ENCODE data around the gene CD22.

CD22 gene

DNA sequence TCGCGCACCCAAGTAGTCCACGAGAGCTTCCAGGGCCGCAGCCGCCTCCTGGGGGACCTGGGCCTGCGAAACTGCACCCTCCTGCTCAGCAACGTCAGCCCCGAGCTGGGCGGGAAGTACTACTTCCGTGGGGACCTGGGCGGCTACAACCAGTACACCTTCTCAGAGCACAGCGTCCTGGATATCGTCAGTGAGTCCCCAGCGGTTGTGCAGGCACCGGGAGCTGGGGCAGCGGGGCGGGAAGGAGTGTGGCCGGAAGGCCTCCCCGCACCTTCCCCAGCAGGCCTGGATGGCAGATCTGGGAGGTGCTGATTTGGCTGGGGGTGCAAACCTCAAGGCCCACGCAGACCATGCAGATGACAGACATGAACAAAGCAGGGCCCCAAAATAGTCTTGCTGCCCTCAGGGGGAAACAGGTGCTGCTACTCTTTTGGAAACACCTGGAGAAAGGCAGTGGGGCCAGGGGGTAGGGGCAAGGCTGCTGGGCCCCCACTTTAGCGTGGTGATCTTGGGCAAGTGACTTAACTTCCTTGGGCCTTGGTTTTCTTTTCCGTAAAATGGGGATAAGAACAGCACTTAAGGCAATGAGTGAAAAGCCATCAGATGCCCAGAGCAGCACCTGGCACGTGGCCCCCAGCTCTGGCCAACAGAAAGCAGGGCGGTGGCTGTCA lies 33.1 kb upstream of the CD22 start:
- DNase-seq (ENCODE audit: low spot score), result peak; percentile 22

DNA sequence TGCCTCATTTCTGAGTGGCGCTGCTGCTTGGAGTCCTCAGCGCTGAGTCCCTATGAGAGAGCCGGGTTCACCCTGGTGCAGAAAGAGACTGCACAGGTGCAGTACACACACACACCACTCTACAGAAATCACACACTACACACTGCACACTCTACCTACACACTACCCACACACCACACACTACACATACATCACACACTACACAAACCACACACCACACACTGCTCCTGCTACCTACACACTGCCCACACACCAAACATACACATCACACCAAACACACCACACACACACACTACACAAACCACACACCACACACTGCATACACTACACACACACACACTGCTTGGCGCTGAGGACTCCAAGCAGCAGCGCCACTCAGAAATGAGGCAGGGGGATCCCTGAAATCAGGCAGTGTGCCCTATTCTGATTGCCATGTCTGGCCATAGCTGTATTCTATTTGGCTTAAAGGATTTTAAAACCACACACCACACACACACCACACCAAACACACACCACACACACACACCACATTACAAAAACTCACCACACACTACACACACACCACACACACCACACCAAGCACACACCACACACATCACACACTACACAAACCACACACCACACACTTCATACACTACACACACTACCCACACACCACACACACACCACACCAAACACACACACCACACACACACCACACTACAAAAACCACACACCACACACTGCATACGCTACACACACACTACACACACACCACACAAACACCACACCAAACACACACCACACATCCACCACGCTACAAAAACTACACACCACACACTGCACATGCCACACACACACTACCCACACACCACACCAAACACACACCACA lies 32.1 kb upstream of the CD22 start:
- DNase-seq (ENCODE audit: low spot score), result no peak

DNA sequence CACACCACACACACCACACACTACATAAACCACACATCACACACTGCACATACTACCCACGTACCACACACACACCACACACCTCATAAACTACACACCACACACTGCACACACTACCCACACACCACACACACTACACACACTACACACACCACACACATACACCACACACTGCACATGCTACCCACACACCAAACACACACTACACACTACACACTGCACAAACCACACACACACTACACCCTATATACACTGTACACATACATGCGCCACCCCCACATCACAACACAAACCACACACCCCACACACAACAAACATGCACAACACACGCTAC lies 31.5 kb upstream of the CD22 start:
- no peak for DNase-seq (ENCODE audit: low spot score)

- no peak for DNase-seq (ENCODE audit: low spot score)
Observed at GRCh38 chr19:35297922-35298321, 31.1 kb upstream of the CD22 start.

DNA sequence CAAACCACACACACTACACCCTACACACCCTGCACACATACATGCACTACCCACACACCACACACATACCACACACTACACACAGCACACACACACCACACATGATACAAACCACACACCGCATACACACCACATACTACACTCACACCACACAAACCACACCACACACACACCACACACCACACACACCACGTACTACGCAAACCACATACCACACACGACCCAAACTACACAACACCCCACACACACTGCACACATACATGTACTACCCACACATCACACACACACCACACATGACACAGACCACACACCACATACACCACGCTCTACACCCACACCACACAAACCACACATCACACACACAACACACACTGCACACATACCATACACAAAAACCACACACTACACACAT lies 30.4 kb upstream of the CD22 start:
- no peak for DNase-seq (ENCODE audit: low spot score)

GRCh38 chr19:35299523-35300338 lies 29.3 kb upstream of the CD22 start:
- no peak for DNase-seq (ENCODE audit: low spot score)

GRCh38 chr19:35300339-35300649 lies 28.7 kb upstream of the CD22 start:
- no peak for DNase-seq (ENCODE audit: low spot score)

DNA sequence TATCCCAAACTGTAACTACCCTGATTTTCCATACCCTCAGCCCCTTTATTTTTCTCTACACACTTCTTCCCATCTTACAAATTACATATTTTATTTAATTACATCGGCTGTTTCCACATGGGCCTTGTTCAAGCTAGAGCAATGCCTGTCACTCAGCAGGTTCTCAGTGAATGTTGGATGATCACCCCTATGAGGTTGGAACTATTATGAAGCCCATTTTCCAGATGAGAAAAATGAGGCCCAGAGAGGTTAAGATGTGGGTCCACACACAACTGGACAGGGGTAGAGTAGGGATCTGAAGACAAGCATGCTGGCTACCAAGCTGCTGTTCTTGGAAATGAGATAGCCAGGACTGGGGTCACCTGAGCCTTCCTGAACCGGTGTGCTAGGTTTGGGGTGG lies 27.0 kb upstream of the CD22 start:
- DNase-seq (ENCODE audit: low spot score), result no peak

GRCh38 chr19:35302446-35302845 lies 26.5 kb upstream of the CD22 start:
- no peak for DNase-seq (ENCODE audit: low spot score)

- DNase-seq (ENCODE audit: low spot score), result no peak
Observed at GRCh38 chr19:35303357-35303915, 25.6 kb upstream of the CD22 start.

GRCh38 chr19:35304036-35304435 lies 25.0 kb upstream of the CD22 start:
- DNase-seq (ENCODE audit: low spot score), result no peak

GRCh38 chr19:35305181-35305580 lies 23.8 kb upstream of the CD22 start:
- DNase-seq (ENCODE audit: low spot score), result no peak

- no peak for DNase-seq (ENCODE audit: low spot score)
Observed at GRCh38 chr19:35306473-35307246, 22.3 kb upstream of the CD22 start.

GRCh38 chr19:35307931-35308330 lies 21.1 kb upstream of the CD22 start:
- DNase-seq (ENCODE audit: low spot score), result no peak

- no peak for DNase-seq (ENCODE audit: low spot score)
Observed at GRCh38 chr19:35308910-35309309, 20.1 kb upstream of the CD22 start.

- DNase-seq (ENCODE audit: low spot score), result no peak
Observed at GRCh38 chr19:35309481-35310279, 19.3 kb upstream of the CD22 start.

- no peak for DNase-seq (ENCODE audit: low spot score)
Observed at GRCh38 chr19:35310331-35310730, 18.7 kb upstream of the CD22 start.

- no peak for DNase-seq (ENCODE audit: low spot score)
Observed at GRCh38 chr19:35310811-35311465, 18.0 kb upstream of the CD22 start.

DNA sequence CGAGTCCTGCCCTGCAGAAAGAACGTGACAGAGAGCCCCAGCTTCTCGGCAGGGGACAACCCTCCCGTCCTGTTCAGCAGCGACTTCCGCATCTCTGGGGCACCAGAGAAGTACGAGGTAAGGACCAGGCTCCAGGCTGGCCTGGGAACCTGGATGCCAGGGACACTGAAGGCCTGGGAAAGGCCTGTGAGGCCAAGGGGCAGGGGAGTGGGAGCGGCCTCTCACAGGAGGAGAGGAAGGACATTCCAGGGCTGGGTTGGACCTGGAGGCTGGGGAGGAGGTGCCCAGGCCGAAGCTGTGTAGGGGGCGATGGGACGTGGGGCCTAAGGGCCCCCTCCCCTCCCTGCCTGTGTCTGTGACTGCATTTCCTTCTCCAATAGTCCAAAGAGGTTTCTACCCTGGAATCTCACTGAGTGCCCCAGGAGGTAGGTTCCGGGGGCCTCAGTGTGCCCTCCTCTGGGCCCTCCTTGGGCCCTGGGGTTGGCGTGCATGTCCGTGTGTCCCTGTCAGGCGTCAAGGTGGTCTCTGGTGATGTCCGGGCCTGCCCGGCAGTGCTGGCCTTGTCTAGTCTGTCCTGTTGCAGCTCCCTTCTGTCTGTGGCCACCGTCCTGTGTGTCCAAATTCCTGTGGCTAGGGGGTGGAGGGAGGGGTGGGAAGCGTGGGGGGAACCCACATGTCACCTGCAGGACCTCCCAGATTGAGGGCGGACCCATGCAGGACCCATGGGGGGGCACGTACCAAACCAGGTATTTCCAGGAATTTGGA lies 16.9 kb upstream of the CD22 start:
- DNase-seq (ENCODE audit: low spot score), result no peak

DNA sequence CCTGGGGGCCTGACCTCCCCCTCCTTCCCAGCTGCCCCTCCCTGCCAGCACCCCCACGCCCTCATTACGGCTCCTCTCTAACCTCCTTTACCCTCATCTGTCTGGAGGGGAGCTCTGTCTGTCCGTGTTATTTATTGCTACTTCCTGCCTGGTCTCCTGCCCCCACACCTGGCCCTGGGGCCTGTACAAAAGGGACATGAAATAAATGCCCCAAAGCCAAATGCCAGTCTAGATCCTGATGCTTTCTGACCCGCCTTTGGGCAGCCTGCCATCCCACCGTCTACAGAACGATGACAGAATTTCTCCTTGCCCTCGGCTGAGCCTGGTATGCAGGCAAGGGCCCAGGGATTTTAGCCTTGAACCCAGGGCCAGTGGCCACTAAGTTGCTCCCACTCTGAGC lies 15.4 kb upstream of the CD22 start:
- DNase-seq (ENCODE audit: low spot score), result no peak

Measured in CD4-positive, alpha-beta T cell treated with Interleukin-2 at 100 ng/mL for 4 hours (primary cell).